Measurements from ENCODE around the gene MYBPC3. TPM values are rescaled to one million over a fixed set of nuclear protein-coding genes. Genes with fewer than 3 reads are reported as not detected.

MYBPC3 gene
- total and polyA plus RNA-seq, 10 of the 15 experiments (the other 5 are each of a cell fraction or from before 2014, with no cell fraction given): 0.03 to 0.08 (median 0.03) TPM; not detected in 7

DNA sequence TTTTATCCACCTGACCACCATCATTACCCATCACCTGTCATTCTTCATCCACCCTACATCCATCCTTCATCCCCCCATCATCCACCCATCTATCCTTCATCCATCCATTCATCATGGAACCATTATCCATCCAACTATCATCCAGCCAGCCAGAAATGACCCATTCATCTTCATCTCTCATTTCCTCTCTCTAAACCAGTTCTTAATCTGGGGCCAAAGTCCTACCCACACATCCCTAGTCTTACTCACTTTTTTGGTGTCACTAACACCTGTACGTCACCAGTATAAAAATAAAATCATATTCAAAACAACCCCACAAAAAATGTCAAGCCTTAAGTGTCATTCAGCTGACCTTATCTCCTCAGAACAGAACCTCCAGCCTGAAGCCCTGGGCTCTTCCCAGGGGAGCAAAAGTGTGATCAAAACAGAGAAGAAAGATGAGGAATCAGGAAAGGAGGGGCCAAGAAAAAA is 13.6 kb upstream of the MYBPC3 start:
- ChIA-PET SMC1A (ENCODE audit: uncharacterized antibody, unreplicated experiment) (no interaction called here), POLR2A (interaction anchor here (0.7 kb wide), 1 partner anchor 11 kb away, joined by 3 read pairs; no protein-coding TSS in a partner anchor), RAD21 (ENCODE audit: unreplicated experiment) (no interaction called here), CTCF (no interaction called here)
- Histone ChIP-seq H3K36me3 (ENCODE audit: control insufficient read depth in 2 of 2, insufficient read depth in 2 of 2, low read length in 1 of 2) (peaks cover 0 to 2% of the 10 kb centered on the region in 2 experiments; a peak in 3 of 4 replicates), H3K4me2 (ENCODE audit: control insufficient read depth, insufficient read depth) (no peak overlapping the region), H3K4me3 (no peak overlapping the region), H3K27me3 (replicated peaks in 1 of 2; ENCODE audit: control insufficient read depth in 2 of 2, insufficient read depth in 2 of 2, low read length in 1 of 2) (no peaks in the 10 kb centered on the region), H4K20me1 (ENCODE audit: control insufficient read depth, insufficient read depth) (no peaks in the 10 kb centered on the region), H3K9me3 (replicated peaks; ENCODE audit: control insufficient read depth, insufficient read depth, low read length) (no peaks in the 10 kb centered on the region), H3K9ac (ENCODE audit: control insufficient read depth, insufficient read depth, low read length) (no peak overlapping the region), H3K4me1 (ENCODE audit: control insufficient read depth, insufficient read depth, low read length) (no peaks in the 10 kb centered on the region; the same call in 1 of the 2 replicates), H3K27ac (ENCODE audit: control insufficient read depth, insufficient read depth) (no peak overlapping the region), H3K79me2 (ENCODE audit: control insufficient read depth, insufficient read depth, low read length) (peaks cover 2% of the 10 kb centered on the region), H2AFZ (ENCODE audit: control insufficient read depth, low read depth, low read length) (no peak overlapping the region)
- WGBS (ENCODE audit: insufficient coverage, insufficient replicate concordance, low lambda C conversion rate, missing lambda C conversion rate): 0% methylated on average over 1 of the region's 1 CpG
- FAIRE-seq: no peak
- intact Hi-C loops (cut with micrococcal nuclease; ENCODE audit: unreplicated experiment): no loop called here
- in situ Hi-C loops (cut with MboI): no loop called here
- ATAC-seq: peak; percentile 78
- no TSS peak for BruUV-seq (replicated peaks)
- DNase-seq (ENCODE audit: low read depth, low spot score): no peak
- no peak for TF ChIP-seq TARDBP (IDR thresholded peaks at IDR 0.05; ENCODE audit: borderline replicate concordance)
- no peak for TF ChIP-seq NFIC (IDR thresholded peaks at IDR 0.05; ENCODE audit: low read depth, low read length)
- no peak for TF ChIP-seq MAX (IDR thresholded peaks at IDR 0.05; ENCODE audit: low read depth, low read length)
- TF ChIP-seq EZH2 (IDR thresholded peaks at IDR 0.05; ENCODE audit: borderline replicate concordance, control insufficient read depth, low read depth, low read length): no peak
- no peak for TF ChIP-seq BCLAF1 (IDR thresholded peaks at IDR 0.05)
- peak; percentile 45; the same call in 1 of the 2 replicates for TF ChIP-seq CREB1 (IDR thresholded peaks at IDR 0.05; ENCODE audit: low read depth)
- TF ChIP-seq, protein P1, sequence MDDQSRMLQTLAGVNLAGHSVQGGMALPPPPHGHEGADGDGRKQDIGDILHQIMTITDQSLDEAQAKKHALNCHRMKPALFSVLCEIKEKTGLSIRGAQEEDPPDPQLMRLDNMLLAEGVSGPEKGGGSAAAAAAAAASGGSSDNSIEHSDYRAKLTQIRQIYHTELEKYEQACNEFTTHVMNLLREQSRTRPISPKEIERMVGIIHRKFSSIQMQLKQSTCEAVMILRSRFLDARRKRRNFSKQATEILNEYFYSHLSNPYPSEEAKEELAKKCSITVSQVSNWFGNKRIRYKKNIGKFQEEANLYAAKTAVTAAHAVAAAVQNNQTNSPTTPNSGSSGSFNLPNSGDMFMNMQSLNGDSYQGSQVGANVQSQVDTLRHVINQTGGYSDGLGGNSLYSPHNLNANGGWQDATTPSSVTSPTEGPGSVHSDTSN (IDR thresholded peaks at IDR 0.05; ENCODE audit: insufficient replicate concordance, low read depth, low read length): no peak
- TF ChIP-seq GABPA (IDR thresholded peaks at IDR 0.05; ENCODE audit: low read depth): no peak
- no peak for TF ChIP-seq IRF5 (IDR thresholded peaks at IDR 0.05; ENCODE audit: borderline replicate concordance)
- no peak for TF ChIP-seq SREBF2 (IDR thresholded peaks at IDR 0.05; ENCODE audit: low read length)
- no peak for TF ChIP-seq CHD1 (IDR thresholded peaks at IDR 0.05; ENCODE audit: low read depth, low read length)
- TF ChIP-seq HDGF (IDR thresholded peaks at IDR 0.05): peak; percentile 72; the same call in 1 of the 2 replicates
- TF ChIP-seq ZSCAN29 (IDR thresholded peaks at IDR 0.05): no peak
- TF ChIP-seq, protein P2, sequence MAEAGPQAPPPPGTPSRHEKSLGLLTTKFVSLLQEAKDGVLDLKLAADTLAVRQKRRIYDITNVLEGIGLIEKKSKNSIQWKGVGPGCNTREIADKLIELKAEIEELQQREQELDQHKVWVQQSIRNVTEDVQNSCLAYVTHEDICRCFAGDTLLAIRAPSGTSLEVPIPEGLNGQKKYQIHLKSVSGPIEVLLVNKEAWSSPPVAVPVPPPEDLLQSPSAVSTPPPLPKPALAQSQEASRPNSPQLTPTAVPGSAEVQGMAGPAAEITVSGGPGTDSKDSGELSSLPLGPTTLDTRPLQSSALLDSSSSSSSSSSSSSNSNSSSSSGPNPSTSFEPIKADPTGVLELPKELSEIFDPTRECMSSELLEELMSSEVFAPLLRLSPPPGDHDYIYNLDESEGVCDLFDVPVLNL (IDR thresholded peaks at IDR 0.05; ENCODE audit: low read depth, low read length): no peak
- peak; percentile 34 for TF ChIP-seq MEF2B (IDR thresholded peaks at IDR 0.05; ENCODE audit: partially characterized antibody, poor library complexity, severe bottlenecking)
- TF ChIP-seq ATF2 (IDR thresholded peaks at IDR 0.05; ENCODE audit: low read length): peak; percentile 60; the same call in 1 of the 2 replicates
- TF ChIP-seq POLR2A (IDR thresholded peaks at IDR 0.05; ENCODE audit: low read depth, low read length): no peak
- TF ChIP-seq KDM1A (IDR thresholded peaks at IDR 0.05; ENCODE audit: borderline replicate concordance): no peak

All from GM12878 (cell line).